AG08395 (cell line): ENCODE measurements around the gene REM2.
A peak's percentile ranks its signal among the peaks of the same experiment; 100 is the strongest.

ENCODE experiments used
- DNase-seq: peaks from one replicate; pipeline ENCODE4 v3.0.0; 2012; ENCODE audit warnings: mixed read lengths, low spot score

Gene REM2

GRCh38 chr14:22883173-22883976 lies at the start of gene REM2:
Gene REM2 (plus strand): TSS chr14:22883222. CDS start chr14:22883288, 66 bp downstream.
- DNase-seq: no peak

GRCh38 chr14:22835505-22835904 lies 47.5 kb upstream of the REM2 start:
- no peak for DNase-seq

- peak; percentile 94 for DNase-seq
These were observed 46.5 kb upstream of the REM2 start, which contains the start of gene MMP14 for GRCh38 chr14:22836301-22837113. Gene MMP14 (plus strand): TSS chr14:22836585. CDS start chr14:22836818, 233 bp downstream.

- DNase-seq: peak; percentile 61
These were observed 45.8 kb upstream of the REM2 start for GRCh38 chr14:22837114-22837749.

- peak; percentile 43 for DNase-seq
These were observed 45.1 kb upstream of the REM2 start for GRCh38 chr14:22837750-22838538.

- peak; percentile 64 for DNase-seq
These were observed 44.4 kb upstream of the REM2 start for GRCh38 chr14:22838631-22839041.

- no peak for DNase-seq
These were observed 43.8 kb upstream of the REM2 start for GRCh38 chr14:22839159-22839779.

- no peak for DNase-seq
These were observed 41.7 kb upstream of the REM2 start for GRCh38 chr14:22841311-22841710.

GRCh38 chr14:22841769-22842168 lies 41.3 kb upstream of the REM2 start:
- DNase-seq: no peak

- DNase-seq: no peak
These were observed 40.6 kb upstream of the REM2 start for GRCh38 chr14:22842211-22843122.

- no peak for DNase-seq
These were observed 39.7 kb upstream of the REM2 start for GRCh38 chr14:22843123-22843925.

- no peak for DNase-seq
These were observed 38.6 kb upstream of the REM2 start for GRCh38 chr14:22844221-22845102.

- no peak for DNase-seq
These were observed 38.0 kb upstream of the REM2 start for GRCh38 chr14:22845103-22845394.

GRCh38 chr14:22845821-22846625 lies 37.0 kb upstream of the REM2 start:
- no peak for DNase-seq

GRCh38 chr14:22846811-22847307 lies 36.2 kb upstream of the REM2 start:
- DNase-seq: no peak

- peak; percentile 33 for DNase-seq
These were observed 35.2 kb upstream of the REM2 start for GRCh38 chr14:22847661-22848341.
